Right atrium auricular region (tissue), 2 donors: ENCODE data around the gene FHIT. TPM values are rescaled to one million over a fixed set of nuclear protein-coding genes. Genes with fewer than 3 reads are reported as not detected.

Source experiments
- DNase-seq: peaks from one replicate; pipeline ENCODE4 v3.0.0-alpha.2; 2019; ENCODE audit warnings: low spot score
- H3K27ac ChIP-seq, 2 donors: fragments of 200-600 bp; sonication (generic); 1 replicate in 1 of 2; 2 replicates in 1 of 2; pipeline ENCODE4 v1.5.1; 2016 to 2019
- H3K27me3 ChIP-seq, 2 donors: fragments of 200-600 bp; sonication (generic); one replicate each; pipeline versions ENCODE4 v1.5.1 to v1.6.0; 2017 to 2019
- H3K36me3 ChIP-seq: fragments of 200-600 bp; sonication (generic); one replicate; pipeline ENCODE4 v1.5.1; 2016
- H3K4me1 ChIP-seq, 2 donors: fragments of 200-600 bp; sonication (generic); one replicate each; pipeline versions ENCODE4 v1.5.1 to v1.6.0; 2017 to 2019
- H3K4me3 ChIP-seq, 2 donors: fragments of 200-600 bp; sonication (generic); 1 replicate in 1 of 2; 2 replicates in 1 of 2; pipeline ENCODE4 v1.5.1; 2017 to 2019; ENCODE audit warnings: mild to moderate bottlenecking in 1 of 2, moderate library complexity in 1 of 2
- H3K9me3 ChIP-seq, 2 donors: fragments of 200-600 bp; sonication (generic); one replicate each; pipeline ENCODE4 v1.5.1; 2019
- CTCF ChIP-seq, 2 donors: fragments of 200-600 bp; sonication (generic); IDR thresholded peaks; one replicate each; pipeline ENCODE4 v1.5.1; 2019; ENCODE audit warnings: antibody characterized with exemption in 2 of 2
- total RNA-seq, 2 donors: library from RNA; depleted of rRNA; stranded (reverse); fragments of >200 nt; gene quantifications; one replicate each; pipeline ENCODE4 v1.1.0, GENCODE V29; 2016

Gene FHIT
- total RNA-seq, 2 donors from 2014 or later, result 10.4 to 11.0 TPM

GRCh38 chr3:60216462-60217075, 1034.7 kb downstream of the FHIT start:
- H3K27me3 ChIP-seq, result no peaks in the 10 kb centered on the region
- TF ChIP-seq CTCF (IDR thresholded peaks at IDR 0.05), result no peak
- no peaks in the 10 kb centered on the region for H3K36me3 ChIP-seq
- no peaks in the 10 kb centered on the region for H3K4me1 ChIP-seq
- no peak overlapping the region for H3K27ac ChIP-seq
- H3K9me3 ChIP-seq, result no peaks in the 10 kb centered on the region
- DNase-seq, result no peak
- no peak overlapping the region for H3K4me3 ChIP-seq

DNA sequence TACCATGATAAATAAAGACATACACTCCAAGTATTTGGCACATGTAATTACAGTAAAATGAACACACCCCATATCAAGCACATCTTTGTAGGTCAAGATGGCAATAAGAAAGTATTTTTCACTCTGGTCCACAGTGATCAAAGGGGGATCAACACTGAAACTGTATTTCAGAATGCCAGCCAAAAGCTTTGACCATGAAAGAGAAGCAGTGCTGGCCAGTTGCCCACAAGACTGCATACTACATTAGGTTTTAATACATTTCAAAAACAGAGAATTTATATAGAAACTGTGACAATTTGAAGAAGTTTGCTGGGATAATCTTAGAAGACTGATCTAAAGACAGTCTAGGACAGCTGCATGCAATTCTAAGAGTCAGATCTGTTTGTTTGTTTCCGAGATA, 1035.3 kb downstream of the FHIT start:
- Histone ChIP-seq H3K36me3 (no peaks in the 10 kb centered on the region), H3K4me1 (no peaks in the 10 kb centered on the region), H3K4me3 (no peak overlapping the region), H3K9me3 (no peaks in the 10 kb centered on the region), H3K27me3 (no peaks in the 10 kb centered on the region), H3K27ac (no peak overlapping the region)
- TF ChIP-seq CTCF (IDR thresholded peaks at IDR 0.05), result no peak
- no peak for DNase-seq

DNA sequence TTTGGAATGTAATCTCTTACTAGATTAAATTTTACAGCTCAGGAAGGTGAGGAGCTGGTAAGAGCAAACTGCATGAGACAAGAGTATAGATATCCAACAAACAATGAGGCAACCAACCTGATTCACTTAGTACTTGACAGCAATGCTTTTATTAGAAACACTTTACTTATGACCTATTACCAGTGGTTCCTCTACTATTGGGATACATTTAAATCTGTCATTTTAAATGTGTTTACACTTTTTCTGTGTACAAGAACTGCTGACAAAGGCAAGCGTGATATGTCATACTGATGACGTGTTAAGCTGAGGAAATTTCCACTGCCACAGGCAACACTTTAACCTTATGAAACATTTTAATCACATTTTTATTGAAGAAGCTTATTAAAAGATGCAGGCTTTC, 1043.3 kb downstream of the FHIT start:
- Histone ChIP-seq H3K27ac (no peak overlapping the region), H3K4me3 (no peak overlapping the region), H3K4me1 (no peaks in the 10 kb centered on the region), H3K9me3 (no peaks in the 10 kb centered on the region), H3K27me3 (no peaks in the 10 kb centered on the region), H3K36me3 (no peaks in the 10 kb centered on the region)
- TF ChIP-seq CTCF (IDR thresholded peaks at IDR 0.05), result no peak
- no peak for DNase-seq

GRCh38 chr3:60206206-60206605, 1045.0 kb downstream of the FHIT start:
- no peak overlapping the region for H3K27ac ChIP-seq

DNA sequence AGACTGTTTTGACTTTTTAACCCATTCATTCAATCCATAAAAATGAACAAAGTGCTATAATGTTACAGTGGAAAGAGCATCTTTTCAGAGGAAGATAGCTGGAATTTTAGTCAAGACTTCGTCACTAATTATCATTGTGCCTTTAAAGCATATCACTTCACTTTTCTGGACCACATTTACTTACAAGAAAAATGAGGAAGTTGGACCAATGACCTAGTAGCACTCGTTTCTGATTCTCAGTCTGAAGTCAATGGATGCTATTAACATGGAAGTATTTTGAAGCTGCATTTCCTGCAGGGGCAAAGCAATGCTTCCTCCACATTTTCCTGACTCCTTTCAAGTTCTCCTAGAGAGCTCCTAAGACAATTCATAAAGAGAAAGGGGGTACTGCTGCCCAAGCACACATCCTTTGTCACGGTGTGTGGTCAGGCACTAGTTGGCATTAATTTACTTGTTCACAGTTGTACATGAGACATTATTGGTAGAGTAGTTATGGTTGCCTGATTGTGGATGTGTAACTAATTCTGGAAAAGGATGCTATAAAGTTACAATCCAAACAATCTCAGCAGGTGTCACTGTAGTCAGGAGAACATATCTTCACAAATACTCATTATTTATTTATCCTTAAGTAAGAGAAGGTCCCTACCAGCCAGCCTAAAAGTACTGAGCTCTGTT, 1049.1 kb downstream of the FHIT start:
- no peaks in the 10 kb centered on the region for H3K27me3 ChIP-seq
- H3K9me3 ChIP-seq, result no peaks in the 10 kb centered on the region
- no peak overlapping the region for H3K27ac ChIP-seq
- no peak for DNase-seq
- no peaks in the 10 kb centered on the region for H3K4me1 ChIP-seq
- no peaks in the 10 kb centered on the region for H3K36me3 ChIP-seq
- H3K4me3 ChIP-seq, result no peak overlapping the region
- TF ChIP-seq CTCF (IDR thresholded peaks at IDR 0.05), result no peak

More at GRCh38 chr3:60206206-60206605, 1045.0 kb downstream of the FHIT start:
- no peak for TF ChIP-seq CTCF (IDR thresholded peaks at IDR 0.05)
- H3K4me1 ChIP-seq, result no peaks in the 10 kb centered on the region
- no peaks in the 10 kb centered on the region for H3K9me3 ChIP-seq
- no peaks in the 10 kb centered on the region for H3K36me3 ChIP-seq
- H3K27me3 ChIP-seq, result no peaks in the 10 kb centered on the region
- DNase-seq, result no peak
- no peak overlapping the region for H3K4me3 ChIP-seq
